ENCODE data around the gene BIRC5.

BIRC5 gene

GRCh38 chr17:78210111-78210510 is 3.9 kb upstream of the BIRC5 start:
- H3K4me1 ChIP-seq (ENCODE audit: control insufficient read depth, low read depth, low read length) = peaks cover 1% of the 10 kb centered on the region
- H3K27me3 ChIP-seq (ENCODE audit: control insufficient read depth, insufficient read depth, low read length) = no peaks in the 10 kb centered on the region
- H3K27ac ChIP-seq (ENCODE audit: low read length) = no peak overlapping the region
- H3K4me3 ChIP-seq (ENCODE audit: low read length) = no peak overlapping the region
- no peaks in the 10 kb centered on the region for H3K9me3 ChIP-seq (ENCODE audit: control insufficient read depth, low read depth, low read length)
- H3K9ac ChIP-seq (ENCODE audit: low read length) = no peak overlapping the region
- no peaks in the 10 kb centered on the region for H3K36me3 ChIP-seq (ENCODE audit: control insufficient read depth, low read depth, low read length)

- Histone ChIP-seq H3K4me1 (ENCODE audit: control insufficient read depth, low read depth, low read length) (peaks cover 7% of the 10 kb centered on the region), H3K9ac (ENCODE audit: low read length) (no peak overlapping the region), H3K27me3 (ENCODE audit: control insufficient read depth, insufficient read depth, low read length) (no peaks in the 10 kb centered on the region), H3K9me3 (ENCODE audit: control insufficient read depth, low read depth, low read length) (no peaks in the 10 kb centered on the region), H3K36me3 (ENCODE audit: control insufficient read depth, low read depth, low read length) (no peaks in the 10 kb centered on the region), H3K4me3 (ENCODE audit: low read length) (no peak overlapping the region), H3K27ac (ENCODE audit: low read length) (no peak overlapping the region)
Observed at GRCh38 chr17:78211032-78211431, 3.0 kb upstream of the BIRC5 start.

- Histone ChIP-seq H3K36me3 (ENCODE audit: control insufficient read depth, low read depth, low read length) (peaks cover 11% of the 10 kb centered on the region), H3K9me3 (ENCODE audit: control insufficient read depth, low read depth, low read length) (no peaks in the 10 kb centered on the region), H3K27me3 (ENCODE audit: control insufficient read depth, insufficient read depth, low read length) (no peaks in the 10 kb centered on the region), H3K4me1 (ENCODE audit: control insufficient read depth, low read depth, low read length) (peaks cover 7% of the 10 kb centered on the region), H3K4me3 (ENCODE audit: low read length) (peak overlapping the region; percentile 69), H3K9ac (ENCODE audit: low read length) (peak overlapping the region; percentile 86), H3K27ac (ENCODE audit: low read length) (no peak overlapping the region)
Observed at GRCh38 chr17:78214706-78215061, 631 bp downstream of the BIRC5 start.

- Histone ChIP-seq H3K4me1 (ENCODE audit: control insufficient read depth, low read depth, low read length) (peaks cover 7% of the 10 kb centered on the region), H3K27me3 (ENCODE audit: control insufficient read depth, insufficient read depth, low read length) (no peaks in the 10 kb centered on the region), H3K27ac (ENCODE audit: low read length) (no peak overlapping the region), H3K9ac (ENCODE audit: low read length) (no peak overlapping the region), H3K36me3 (ENCODE audit: control insufficient read depth, low read depth, low read length) (peaks cover 48% of the 10 kb centered on the region), H3K4me3 (ENCODE audit: low read length) (no peak overlapping the region), H3K9me3 (ENCODE audit: control insufficient read depth, low read depth, low read length) (no peaks in the 10 kb centered on the region)
Observed at GRCh38 chr17:78219396-78220150, 5.5 kb downstream of the BIRC5 start.

GRCh38 chr17:78223061-78223460 is 9.0 kb downstream of the BIRC5 start:
- Histone ChIP-seq H3K4me3 (ENCODE audit: low read length) (no peak overlapping the region), H3K27ac (ENCODE audit: low read length) (no peak overlapping the region), H3K36me3 (ENCODE audit: control insufficient read depth, low read depth, low read length) (peaks cover 45% of the 10 kb centered on the region), H3K9me3 (ENCODE audit: control insufficient read depth, low read depth, low read length) (no peaks in the 10 kb centered on the region), H3K9ac (ENCODE audit: low read length) (no peak overlapping the region), H3K27me3 (ENCODE audit: control insufficient read depth, insufficient read depth, low read length) (no peaks in the 10 kb centered on the region), H3K4me1 (ENCODE audit: control insufficient read depth, low read depth, low read length) (no peaks in the 10 kb centered on the region)

- H3K36me3 ChIP-seq (ENCODE audit: control insufficient read depth, low read depth, low read length) = peaks cover 45% of the 10 kb centered on the region
- H3K9me3 ChIP-seq (ENCODE audit: control insufficient read depth, low read depth, low read length) = no peaks in the 10 kb centered on the region
- no peak overlapping the region for H3K27ac ChIP-seq (ENCODE audit: low read length)
Observed at GRCh38 chr17:78223765-78224164, 9.7 kb downstream of the BIRC5 start.

GRCh38 chr17:78224231-78225087 is 10.4 kb downstream of the BIRC5 start:
- Histone ChIP-seq H3K9me3 (ENCODE audit: control insufficient read depth, low read depth, low read length) (no peaks in the 10 kb centered on the region), H3K4me3 (ENCODE audit: low read length) (no peak overlapping the region), H3K27me3 (ENCODE audit: control insufficient read depth, insufficient read depth, low read length) (no peaks in the 10 kb centered on the region), H3K4me1 (ENCODE audit: control insufficient read depth, low read depth, low read length) (no peaks in the 10 kb centered on the region), H3K27ac (ENCODE audit: low read length) (no peak overlapping the region), H3K36me3 (ENCODE audit: control insufficient read depth, low read depth, low read length) (peaks cover 44% of the 10 kb centered on the region), H3K9ac (ENCODE audit: low read length) (no peak overlapping the region)

More at GRCh38 chr17:78223765-78224164, 9.7 kb downstream of the BIRC5 start:
- Histone ChIP-seq H3K4me1 (ENCODE audit: control insufficient read depth, low read depth, low read length) (no peaks in the 10 kb centered on the region), H3K27me3 (ENCODE audit: control insufficient read depth, insufficient read depth, low read length) (no peaks in the 10 kb centered on the region), H3K9ac (ENCODE audit: low read length) (no peak overlapping the region), H3K4me3 (ENCODE audit: low read length) (no peak overlapping the region)

- Histone ChIP-seq H3K36me3 (ENCODE audit: control insufficient read depth, low read depth, low read length) (peaks cover 39% of the 10 kb centered on the region), H3K27ac (ENCODE audit: low read length) (no peak overlapping the region), H3K9ac (ENCODE audit: low read length) (no peak overlapping the region), H3K4me3 (ENCODE audit: low read length) (no peak overlapping the region), H3K4me1 (ENCODE audit: control insufficient read depth, low read depth, low read length) (no peaks in the 10 kb centered on the region), H3K9me3 (ENCODE audit: control insufficient read depth, low read depth, low read length) (no peaks in the 10 kb centered on the region), H3K27me3 (ENCODE audit: control insufficient read depth, insufficient read depth, low read length) (peaks cover 3% of the 10 kb centered on the region)
Observed at GRCh38 chr17:78225088-78225865, 11.2 kb downstream of the BIRC5 start.

- Histone ChIP-seq H3K9ac (ENCODE audit: low read length) (no peak overlapping the region), H3K4me3 (ENCODE audit: low read length) (no peak overlapping the region), H3K36me3 (ENCODE audit: control insufficient read depth, low read depth, low read length) (peaks cover 32% of the 10 kb centered on the region), H3K27ac (ENCODE audit: low read length) (no peak overlapping the region), H3K9me3 (ENCODE audit: control insufficient read depth, low read depth, low read length) (no peaks in the 10 kb centered on the region), H3K27me3 (ENCODE audit: control insufficient read depth, insufficient read depth, low read length) (peaks cover 12% of the 10 kb centered on the region), H3K4me1 (ENCODE audit: control insufficient read depth, low read depth, low read length) (no peaks in the 10 kb centered on the region)
Observed at GRCh38 chr17:78226055-78226758, 12.2 kb downstream of the BIRC5 start.

GRCh38 chr17:78226759-78227454 is 12.9 kb downstream of the BIRC5 start:
- Histone ChIP-seq H3K36me3 (ENCODE audit: control insufficient read depth, low read depth, low read length) (peaks cover 25% of the 10 kb centered on the region), H3K9me3 (ENCODE audit: control insufficient read depth, low read depth, low read length) (no peaks in the 10 kb centered on the region), H3K27ac (ENCODE audit: low read length) (no peak overlapping the region), H3K4me1 (ENCODE audit: control insufficient read depth, low read depth, low read length) (no peaks in the 10 kb centered on the region), H3K4me3 (ENCODE audit: low read length) (no peak overlapping the region), H3K27me3 (ENCODE audit: control insufficient read depth, insufficient read depth, low read length) (peaks cover 16% of the 10 kb centered on the region), H3K9ac (ENCODE audit: low read length) (no peak overlapping the region)
